Measurements from ENCODE around the gene PARD3. TPM values are rescaled to one million over a fixed set of nuclear protein-coding genes. Genes with fewer than 3 reads are reported as not detected.

Gene PARD3
- total and polyA plus RNA-seq, 12 donors = 17.0 to 93.8 (median 47.3) TPM

- intact Hi-C loops (cut with DNase I) = no loop called here
- no peak overlapping the region for H3K4me3 ChIP-seq
- no peaks in the 10 kb centered on the region for H3K9me3 ChIP-seq (replicated peaks in 1 of 3)
- no peak overlapping the region for H3K27ac ChIP-seq
- no peak for DNase-seq
- 86 to 92% (median 90%) methylated on average over 2 of the region's 2 CpGs for WGBS, 4 donors
- no peaks in the 10 kb centered on the region for H3K27me3 ChIP-seq
- no peaks in the 10 kb centered on the region for H3K4me1 ChIP-seq (replicated peaks in 1 of 2)
- TF ChIP-seq CTCF (IDR thresholded peaks at IDR 0.05) = no peak
- TF ChIP-seq POLR2A (IDR thresholded peaks at IDR 0.05) = no peak
- H3K36me3 ChIP-seq (replicated peaks in 1 of 2) = no peaks in the 10 kb centered on the region
Measured at GRCh38 chr10:34083567-34083966, 731.5 kb downstream of the PARD3 start.

GRCh38 chr10:34081948-34082347 lies 733.1 kb downstream of the PARD3 start:
- Histone ChIP-seq H3K4me1 (replicated peaks in 1 of 2) (no peaks in the 10 kb centered on the region), H3K36me3 (replicated peaks in 1 of 2) (no peaks in the 10 kb centered on the region), H3K9me3 (replicated peaks in 1 of 3) (no peaks in the 10 kb centered on the region), H3K4me3 (no peak overlapping the region), H3K27me3 (no peaks in the 10 kb centered on the region), H3K27ac (peak overlapping the region in 2 of 5 donors; percentile 1 to 31)
- intact Hi-C loops (cut with DNase I) = no loop called here
- WGBS, 4 donors = 89 to 93% (median 90%) methylated on average over 9 to 11 of the region's 11 CpGs
- TF ChIP-seq POLR2A (IDR thresholded peaks at IDR 0.05) (no peak), CTCF (IDR thresholded peaks at IDR 0.05) (no peak)
- no peak for DNase-seq

- Histone ChIP-seq H3K27ac (peak overlapping the region in 1 of 5 donors; percentile 1), H3K27me3 (no peaks in the 10 kb centered on the region), H3K9me3 (replicated peaks in 1 of 3) (no peaks in the 10 kb centered on the region), H3K4me1 (replicated peaks in 1 of 2) (no peaks in the 10 kb centered on the region), H3K4me3 (no peak overlapping the region), H3K36me3 (replicated peaks in 1 of 2) (no peaks in the 10 kb centered on the region)
- intact Hi-C loops (cut with DNase I) = no loop called here
- 68 to 73% (median 70%) methylated on average over 6 of the region's 6 CpGs for WGBS, 4 donors
- peak in 3 of 7 donors; percentile 10 to 30 (median 14) for DNase-seq
- TF ChIP-seq POLR2A (IDR thresholded peaks at IDR 0.05) = no peak
- TF ChIP-seq CTCF (IDR thresholded peaks at IDR 0.05) = no peak
Measured at GRCh38 chr10:34081347-34081743, 733.8 kb downstream of the PARD3 start.

- no peaks in the 10 kb centered on the region for H3K4me1 ChIP-seq (replicated peaks in 1 of 2)
- TF ChIP-seq POLR2A (IDR thresholded peaks at IDR 0.05) (no peak), CTCF (IDR thresholded peaks at IDR 0.05) (no peak)
- no peaks in the 10 kb centered on the region for H3K27me3 ChIP-seq
- H3K27ac ChIP-seq = peak overlapping the region in 2 of 5 donors; percentile 52 to 71
- no peaks in the 10 kb centered on the region for H3K9me3 ChIP-seq (replicated peaks in 1 of 3)
- DNase-seq = peak in 6 of 7 donors; percentile 18 to 74 (median 38)
- H3K4me3 ChIP-seq = no peak overlapping the region
- H3K36me3 ChIP-seq (replicated peaks in 1 of 2) = no peaks in the 10 kb centered on the region
- WGBS, 4 donors = 68 to 74% (median 70%) methylated on average over 16 of the region's 16 CpGs
- intact Hi-C loops (cut with DNase I) = no loop called here
Measured at GRCh38 chr10:34080485-34081346, 734.4 kb downstream of the PARD3 start.
